Left ventricle myocardium inferior (tissue), 1 donor: ENCODE results near the gene LRRFIP1. TPM values are rescaled to one million over a fixed set of nuclear protein-coding genes. Genes with fewer than 3 reads are reported as not detected.

Source experiments
- DNase-seq: peaks from one replicate; pipeline ENCODE4 v3.0.0-alpha.2; 2020
- H3K27ac ChIP-seq: fragments of 200-600 bp; replicated peaks from 2 replicates; pipeline ENCODE4 v1.8.0; 2021
- H3K27me3 ChIP-seq: fragments of 200-600 bp; 2 replicates; pipeline ENCODE4 v1.8.0; 2021; ENCODE audit warnings: low read depth
- H3K36me3 ChIP-seq: fragments of 200-600 bp; 2 replicates; pipeline ENCODE4 v1.8.0; 2021
- H3K4me1 ChIP-seq: fragments of 200-600 bp; 2 replicates; pipeline ENCODE4 v1.8.0; 2021
- H3K4me3 ChIP-seq: fragments of 200-600 bp; 2 replicates; pipeline ENCODE4 v1.8.0; 2021; ENCODE audit warnings: mild to moderate bottlenecking, moderate library complexity
- H3K9me3 ChIP-seq: fragments of 200-600 bp; replicated peaks from 2 replicates; pipeline ENCODE4 v1.8.0; 2021
- intact Hi-C: fragments of 100-400 bp; cut with micrococcal nuclease; formaldehyde crosslinking; loops from one replicate; pipeline ENCODE4 v1.11.0; 2022
- total RNA-seq: library from RNA; stranded (reverse); fragmentation: NEBNext Ultra II Directional; extraction: Animal tissue kit (Norgen Biotek cat#: 25700); gene quantifications from one replicate; pipeline ENCODE4 v1.2.1, GENCODE V29; 2021
- TF ChIP-seq, protein P1 (sequence below): fragments of 200-600 bp; IDR thresholded peaks from 2 replicates; pipeline ENCODE4 v1.8.0; 2021; ENCODE audit warnings: antibody characterized with exemption, mild to moderate bottlenecking, borderline replicate concordance
- donor health status: DM: no; HTN: yes; CAD: no; lungs with severe emphysema.

LRRFIP1 gene
- total RNA-seq, 1 donor from 2014 or later = 97.1 TPM

- intact Hi-C loops = no loop called here
- peaks cover 69% of the 10 kb centered on the region for H3K4me1 ChIP-seq
- DNase-seq = no peak
- TF ChIP-seq, protein P1, sequence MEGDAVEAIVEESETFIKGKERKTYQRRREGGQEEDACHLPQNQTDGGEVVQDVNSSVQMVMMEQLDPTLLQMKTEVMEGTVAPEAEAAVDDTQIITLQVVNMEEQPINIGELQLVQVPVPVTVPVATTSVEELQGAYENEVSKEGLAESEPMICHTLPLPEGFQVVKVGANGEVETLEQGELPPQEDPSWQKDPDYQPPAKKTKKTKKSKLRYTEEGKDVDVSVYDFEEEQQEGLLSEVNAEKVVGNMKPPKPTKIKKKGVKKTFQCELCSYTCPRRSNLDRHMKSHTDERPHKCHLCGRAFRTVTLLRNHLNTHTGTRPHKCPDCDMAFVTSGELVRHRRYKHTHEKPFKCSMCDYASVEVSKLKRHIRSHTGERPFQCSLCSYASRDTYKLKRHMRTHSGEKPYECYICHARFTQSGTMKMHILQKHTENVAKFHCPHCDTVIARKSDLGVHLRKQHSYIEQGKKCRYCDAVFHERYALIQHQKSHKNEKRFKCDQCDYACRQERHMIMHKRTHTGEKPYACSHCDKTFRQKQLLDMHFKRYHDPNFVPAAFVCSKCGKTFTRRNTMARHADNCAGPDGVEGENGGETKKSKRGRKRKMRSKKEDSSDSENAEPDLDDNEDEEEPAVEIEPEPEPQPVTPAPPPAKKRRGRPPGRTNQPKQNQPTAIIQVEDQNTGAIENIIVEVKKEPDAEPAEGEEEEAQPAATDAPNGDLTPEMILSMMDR = no peak
- H3K27me3 ChIP-seq = no peaks in the 10 kb centered on the region
- no peaks in the 10 kb centered on the region for H3K36me3 ChIP-seq
- H3K4me3 ChIP-seq = peak overlapping the region; percentile 12
- H3K9me3 ChIP-seq = no peaks in the 10 kb centered on the region
- H3K27ac ChIP-seq = peak overlapping the region; percentile 85
Measured at GRCh38 chr2:237670641-237671040, 43.3 kb downstream of the LRRFIP1 start.

GRCh38 chr2:237671466-237672138, 44.2 kb downstream of the LRRFIP1 start:
- peak overlapping the region; percentile 85 for H3K27ac ChIP-seq
- no peaks in the 10 kb centered on the region for H3K27me3 ChIP-seq
- DNase-seq = no peak
- H3K4me3 ChIP-seq = no peak overlapping the region
- no peaks in the 10 kb centered on the region for H3K36me3 ChIP-seq
- intact Hi-C loops = no loop called here
- TF ChIP-seq, protein P1 = no peak
- no peaks in the 10 kb centered on the region for H3K9me3 ChIP-seq
- H3K4me1 ChIP-seq = peaks cover 79% of the 10 kb centered on the region

DNA sequence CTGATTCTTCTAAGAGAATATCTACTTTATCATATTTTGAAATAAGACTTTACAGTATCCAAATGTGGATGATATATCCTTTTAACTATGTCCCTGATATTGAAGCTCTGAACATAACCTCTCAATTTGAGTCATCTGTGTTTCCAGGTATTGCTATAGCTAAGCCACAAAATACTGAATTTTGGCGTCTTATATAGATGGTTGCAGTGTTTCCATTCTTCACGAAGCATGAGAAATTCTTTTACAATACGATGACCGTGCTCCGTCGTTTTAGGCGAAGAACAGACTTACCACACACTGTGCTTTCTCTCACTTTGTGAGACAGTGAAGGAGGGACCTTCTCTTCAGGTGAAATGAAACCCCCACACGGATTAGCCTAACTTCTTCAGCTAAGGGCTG, 45.3 kb downstream of the LRRFIP1 start:
- intact Hi-C loops = loop anchor here (1.0 kb wide), 1 partner anchor 72 kb away; no protein-coding TSS in a partner anchor
- Histone ChIP-seq H3K9me3 (no peaks in the 10 kb centered on the region), H3K36me3 (no peaks in the 10 kb centered on the region), H3K27me3 (no peaks in the 10 kb centered on the region), H3K4me1 (peaks cover 90% of the 10 kb centered on the region), H3K27ac (no peak overlapping the region), H3K4me3 (no peak overlapping the region)
- TF ChIP-seq, protein P1 = no peak
- DNase-seq = no peak

- DNase-seq = peak; percentile 66
- H3K9me3 ChIP-seq = no peaks in the 10 kb centered on the region
- TF ChIP-seq, protein P1 = peak; percentile 73
- no peaks in the 10 kb centered on the region for H3K36me3 ChIP-seq
- H3K4me1 ChIP-seq = peaks cover 92% of the 10 kb centered on the region
- no peaks in the 10 kb centered on the region for H3K27me3 ChIP-seq
- peak overlapping the region; percentile 83 for H3K27ac ChIP-seq
- intact Hi-C loops = loop anchor here (1.0 kb wide), 1 partner anchor 71 kb away; no protein-coding TSS in a partner anchor
- peak overlapping the region; percentile 51 for H3K4me3 ChIP-seq
Measured at GRCh38 chr2:237673130-237674001, 46.0 kb downstream of the LRRFIP1 start.

DNA sequence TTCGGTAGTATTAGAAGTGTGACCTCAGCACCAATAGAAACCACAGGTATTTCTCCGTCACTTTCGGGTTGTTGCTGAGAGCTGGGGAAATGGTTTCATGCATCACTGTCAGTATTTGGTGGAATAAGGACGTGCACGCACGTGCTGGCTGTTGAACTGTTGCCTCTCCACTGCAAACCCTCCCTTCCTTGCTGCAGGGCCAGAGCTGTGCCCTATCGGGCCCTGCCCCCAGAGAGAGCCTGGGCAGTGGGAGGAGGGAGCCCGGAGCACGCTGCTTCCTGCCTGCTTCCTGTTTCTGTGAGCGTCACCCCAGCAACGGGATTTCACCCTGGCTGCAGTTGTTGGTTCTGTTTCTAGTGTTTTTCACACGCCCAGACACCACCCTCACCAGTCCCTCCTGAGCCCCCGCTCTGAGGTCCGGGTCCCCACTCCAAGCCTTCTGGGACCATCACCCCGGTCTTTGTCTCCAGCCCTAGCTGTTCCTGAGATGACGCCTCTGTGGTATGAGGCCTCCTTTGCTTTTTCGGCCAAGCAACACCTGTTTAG, 47.4 kb downstream of the LRRFIP1 start:
- H3K4me1 ChIP-seq = peaks cover 90% of the 10 kb centered on the region
- peak overlapping the region; percentile 51 for H3K4me3 ChIP-seq
- H3K27ac ChIP-seq = peak overlapping the region; percentile 83
- no peaks in the 10 kb centered on the region for H3K9me3 ChIP-seq
- peak; percentile 83 for DNase-seq
- intact Hi-C loops = no loop called here
- H3K27me3 ChIP-seq = no peaks in the 10 kb centered on the region
- TF ChIP-seq, protein P1 = peak; percentile 45
- H3K36me3 ChIP-seq = no peaks in the 10 kb centered on the region
